Measurements from ENCODE around the gene ATP5F1E. TPM values are rescaled to one million over a fixed set of nuclear protein-coding genes. Genes with fewer than 3 reads are reported as not detected.
"Not testable (repeated sequence)": the region's sequence is repeated elsewhere in the genome, so short reads cannot be mapped to it uniquely, and the experiment has no call there.

ATP5F1E gene
- total RNA-seq, 2 experiments from 2014 or later: 67.4 to 68.8 TPM

DNA sequence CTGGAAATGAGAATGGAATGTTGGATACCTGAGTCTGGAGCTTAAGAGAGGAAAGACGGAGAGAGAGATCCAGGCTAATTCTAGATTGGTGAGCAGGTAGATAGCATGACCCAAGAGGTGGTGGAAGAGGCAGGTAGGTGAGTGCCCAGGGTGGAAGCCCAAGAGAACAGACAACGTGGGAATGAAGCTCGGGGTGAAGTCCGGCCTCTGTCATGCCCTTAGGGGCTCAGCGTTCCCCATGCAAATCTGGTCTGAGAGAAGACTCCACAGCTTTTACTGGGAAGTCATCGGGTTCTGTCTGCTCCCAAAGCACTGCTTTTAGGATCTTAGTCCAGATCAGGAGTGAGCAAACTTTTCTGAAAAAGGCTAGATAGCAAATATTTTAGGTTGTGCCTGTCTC, 47.4 kb downstream of the ATP5F1E start:
- Mint-ChIP-seq H3K4me3 (no peak overlapping the region), H3K27ac (peak overlapping the region; percentile 59), H3K9me3 (no peaks in the 10 kb centered on the region), H3K27me3 (no peaks in the 10 kb centered on the region), H3K4me1 (ENCODE audit: low read depth) (peaks cover 29% of the 10 kb centered on the region), H3K36me3 (ENCODE audit: low read depth) (peaks cover 52% of the 10 kb centered on the region)
- ChIA-PET POLR2A (interaction anchor here (1.1 to 3.0 kb wide), 5 partner anchors 10 to 334 kb away, joined by 3 to 13 read pairs (median 4); partner anchors contain the start of genes ATP5F1E and STX16), CTCF (no interaction called here)
- DNase-seq (no peak), ATAC-seq (no peak)
- TF ChIP-seq, protein P1, sequence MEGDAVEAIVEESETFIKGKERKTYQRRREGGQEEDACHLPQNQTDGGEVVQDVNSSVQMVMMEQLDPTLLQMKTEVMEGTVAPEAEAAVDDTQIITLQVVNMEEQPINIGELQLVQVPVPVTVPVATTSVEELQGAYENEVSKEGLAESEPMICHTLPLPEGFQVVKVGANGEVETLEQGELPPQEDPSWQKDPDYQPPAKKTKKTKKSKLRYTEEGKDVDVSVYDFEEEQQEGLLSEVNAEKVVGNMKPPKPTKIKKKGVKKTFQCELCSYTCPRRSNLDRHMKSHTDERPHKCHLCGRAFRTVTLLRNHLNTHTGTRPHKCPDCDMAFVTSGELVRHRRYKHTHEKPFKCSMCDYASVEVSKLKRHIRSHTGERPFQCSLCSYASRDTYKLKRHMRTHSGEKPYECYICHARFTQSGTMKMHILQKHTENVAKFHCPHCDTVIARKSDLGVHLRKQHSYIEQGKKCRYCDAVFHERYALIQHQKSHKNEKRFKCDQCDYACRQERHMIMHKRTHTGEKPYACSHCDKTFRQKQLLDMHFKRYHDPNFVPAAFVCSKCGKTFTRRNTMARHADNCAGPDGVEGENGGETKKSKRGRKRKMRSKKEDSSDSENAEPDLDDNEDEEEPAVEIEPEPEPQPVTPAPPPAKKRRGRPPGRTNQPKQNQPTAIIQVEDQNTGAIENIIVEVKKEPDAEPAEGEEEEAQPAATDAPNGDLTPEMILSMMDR (IDR thresholded peaks at IDR 0.05): no peak
- intact Hi-C loops (cut with micrococcal nuclease): loop anchor here (5.0 kb wide), 1 partner anchor 92 kb away; no protein-coding TSS in a partner anchor

DNA sequence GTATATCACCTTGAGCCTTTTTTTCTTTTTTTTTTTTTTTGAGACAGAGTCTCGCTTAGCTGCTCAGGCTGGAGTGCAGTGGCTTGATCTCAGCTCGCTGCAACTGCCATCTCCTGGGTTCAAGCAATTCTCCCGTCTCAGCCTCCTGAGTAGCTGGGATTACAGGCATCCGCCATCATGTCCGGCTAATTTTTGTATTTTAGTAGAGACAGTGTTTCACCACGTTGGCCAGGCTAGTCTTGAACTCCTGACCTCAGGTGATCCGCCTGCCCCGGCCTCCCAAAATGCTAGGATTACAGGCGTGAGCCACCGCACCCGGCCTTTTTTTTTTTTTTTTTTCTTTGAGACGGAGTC, 49.0 kb downstream of the ATP5F1E start:
- ATAC-seq, H3K27ac Mint-ChIP-seq, H3K27me3 Mint-ChIP-seq, DNase-seq, H3K9me3 Mint-ChIP-seq: not testable (repeated sequence)
- Mint-ChIP-seq H3K36me3 (ENCODE audit: low read depth) (peaks cover 42% of the 10 kb centered on the region), H3K4me1 (ENCODE audit: low read depth) (peaks cover 29% of the 10 kb centered on the region), H3K4me3 (peak overlapping the region; percentile 94)
- ChIA-PET CTCF (interaction anchor here (1.5 kb wide), 1 partner anchor 13 kb away, joined by 4 read pairs; no protein-coding TSS in a partner anchor), POLR2A (interaction anchor here (0.8 to 3.0 kb wide), 9 partner anchors 10 to 116 kb away, joined by 3 to 13 read pairs (median 5); partner anchors contain the start of gene ATP5F1E)
- intact Hi-C loops (cut with micrococcal nuclease): loop anchor here (5.0 kb wide), 1 partner anchor 91 kb away; no protein-coding TSS in a partner anchor

DNA sequence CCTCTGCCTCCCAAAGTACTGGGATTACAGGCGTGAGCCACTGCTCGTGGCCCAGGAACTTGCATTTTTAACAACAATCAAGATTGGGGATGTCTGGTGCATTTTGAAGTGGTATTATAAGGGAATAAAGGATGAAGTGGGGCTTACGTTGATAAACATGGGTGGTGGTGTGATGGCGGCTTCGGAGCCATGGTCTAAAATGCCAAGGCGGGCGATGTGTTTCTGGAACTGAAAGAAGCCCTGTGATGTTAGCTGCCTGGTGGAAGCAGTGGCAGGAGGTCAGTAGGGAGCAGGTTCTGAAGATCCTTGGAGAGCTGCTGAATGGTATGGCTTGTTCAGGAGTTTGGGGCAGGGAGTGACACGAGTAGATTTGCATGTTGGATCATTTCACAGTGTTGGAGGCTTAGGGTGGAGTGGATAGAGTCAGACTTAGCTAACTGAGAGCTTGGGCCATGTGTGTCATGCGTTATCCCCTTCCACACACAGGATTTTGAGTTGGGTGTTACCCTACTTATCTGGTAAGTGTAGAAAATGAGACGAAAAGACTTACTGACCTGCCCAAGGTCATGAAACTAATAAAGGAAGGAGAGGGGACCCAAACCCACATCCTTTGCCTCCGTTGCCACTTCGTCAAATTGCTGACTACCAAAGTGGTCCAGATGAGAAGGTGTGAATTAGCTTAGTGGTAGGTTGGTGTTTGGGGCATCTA, 49.6 kb downstream of the ATP5F1E start:
- ATAC-seq: peak; percentile 17
- Mint-ChIP-seq H3K9me3 (no peaks in the 10 kb centered on the region), H3K27ac (peak overlapping the region; percentile 93), H3K36me3 (ENCODE audit: low read depth) (peaks cover 36% of the 10 kb centered on the region), H3K4me1 (ENCODE audit: low read depth) (peaks cover 29% of the 10 kb centered on the region), H3K4me3 (peak overlapping the region; percentile 94), H3K27me3 (no peaks in the 10 kb centered on the region)
- CTCF ChIA-PET: interaction anchor here (1.1 to 1.9 kb wide), 5 partner anchors 12 to 49 kb away, joined by 3 to 5 read pairs (median 4); partner anchors contain the start of gene ATP5F1E
- POLR2A ChIA-PET: interaction anchor here (0.5 to 3.0 kb wide), 14 partner anchors 10 to 177 kb away, joined by 3 to 13 read pairs (median 4); partner anchors contain the start of gene ATP5F1E
- peak; percentile 31 for DNase-seq
- intact Hi-C loops (cut with micrococcal nuclease): loop anchor here (5.0 kb wide), 1 partner anchor 90 kb away; no protein-coding TSS in a partner anchor
- TF ChIP-seq, protein P1 (IDR thresholded peaks at IDR 0.05): no peak

DNA sequence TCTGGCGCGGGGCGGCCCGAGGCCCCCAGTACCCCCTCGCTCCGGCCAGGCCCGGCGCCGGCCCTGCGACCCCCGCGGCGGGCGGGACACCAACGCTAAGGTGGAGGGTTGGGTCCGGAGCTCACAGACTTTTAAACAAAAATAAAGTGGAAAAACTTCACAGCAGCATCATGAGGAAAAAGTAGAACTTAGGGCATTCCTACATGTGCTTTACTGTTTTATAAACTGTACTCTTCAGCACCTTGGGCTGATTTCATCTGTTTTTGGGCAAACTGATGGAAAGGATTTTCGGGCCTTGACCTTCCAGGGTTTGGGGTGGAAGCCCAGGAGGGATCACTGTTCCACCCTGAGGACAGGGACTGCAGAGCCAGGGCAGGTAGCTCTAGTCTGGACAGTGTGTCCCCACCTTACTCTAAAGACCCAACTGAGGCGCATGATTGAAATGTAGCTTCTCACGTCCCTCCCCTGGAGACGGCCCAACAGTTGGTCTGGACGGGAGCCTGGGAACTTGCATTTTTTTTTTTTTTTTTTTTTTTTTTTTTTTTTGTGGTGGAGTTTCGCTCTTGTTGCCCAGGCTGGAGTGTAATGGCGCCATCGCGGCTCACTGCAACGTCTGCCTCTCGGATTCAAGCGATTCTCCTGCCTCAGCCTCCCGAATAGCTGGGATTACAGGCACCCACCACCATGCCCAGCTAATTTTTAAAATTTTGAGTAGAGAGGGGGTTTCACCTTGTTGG, 50.3 kb downstream of the ATP5F1E start:
- DNase-seq (peak; percentile 22), ATAC-seq (no peak)
- ChIA-PET POLR2A (interaction anchor here (0.5 to 3.0 kb wide), 15 partner anchors 9 to 285 kb away, joined by 3 to 13 read pairs (median 4); partner anchors contain the start of gene ATP5F1E), CTCF (interaction anchor here (1.1 to 1.9 kb wide), 4 partner anchors 12 to 50 kb away, joined by 3 to 5 read pairs (median 4); partner anchors contain the start of gene ATP5F1E)
- TF ChIP-seq, protein P1 (IDR thresholded peaks at IDR 0.05): no peak
- no peaks in the 10 kb centered on the region for H3K27me3 Mint-ChIP-seq
- peaks cover 29% of the 10 kb centered on the region for H3K36me3 Mint-ChIP-seq (ENCODE audit: low read depth)
- H3K4me1 Mint-ChIP-seq (ENCODE audit: low read depth): peaks cover 29% of the 10 kb centered on the region
- no peaks in the 10 kb centered on the region for H3K9me3 Mint-ChIP-seq
- peak overlapping the region; percentile 93 for H3K27ac Mint-ChIP-seq
- H3K4me3 Mint-ChIP-seq: peak overlapping the region; percentile 94
- intact Hi-C loops (cut with micrococcal nuclease): loop anchor here (5.0 kb wide), 1 partner anchor 89 kb away; no protein-coding TSS in a partner anchor
